Measurements from ENCODE around the gene DDX27.
"Not testable (repeated sequence)": the region's sequence is repeated elsewhere in the genome, so short reads cannot be mapped to it uniquely, and the experiment has no call there.

Gene DDX27

DNA sequence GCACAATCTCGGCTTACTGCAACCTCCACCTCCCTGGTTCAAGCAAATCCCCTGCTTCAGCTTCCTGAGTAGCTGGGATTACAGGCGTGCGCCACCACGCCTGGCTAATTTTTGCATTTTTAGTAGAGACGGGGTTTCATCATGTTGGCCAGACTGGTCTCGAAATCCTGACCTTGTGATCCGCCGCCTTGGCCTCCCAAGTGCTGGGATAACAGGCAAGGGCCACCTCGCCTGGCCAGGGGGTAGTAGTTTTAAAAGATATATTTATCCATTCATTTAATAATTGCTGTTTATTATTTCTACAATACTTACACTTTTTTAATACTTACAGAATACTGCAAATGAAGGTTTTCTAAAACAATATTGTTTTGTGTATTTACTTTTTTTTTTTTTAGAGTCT is 15.5 kb upstream of the DDX27 start:
- no peak for DNase-seq

DNA sequence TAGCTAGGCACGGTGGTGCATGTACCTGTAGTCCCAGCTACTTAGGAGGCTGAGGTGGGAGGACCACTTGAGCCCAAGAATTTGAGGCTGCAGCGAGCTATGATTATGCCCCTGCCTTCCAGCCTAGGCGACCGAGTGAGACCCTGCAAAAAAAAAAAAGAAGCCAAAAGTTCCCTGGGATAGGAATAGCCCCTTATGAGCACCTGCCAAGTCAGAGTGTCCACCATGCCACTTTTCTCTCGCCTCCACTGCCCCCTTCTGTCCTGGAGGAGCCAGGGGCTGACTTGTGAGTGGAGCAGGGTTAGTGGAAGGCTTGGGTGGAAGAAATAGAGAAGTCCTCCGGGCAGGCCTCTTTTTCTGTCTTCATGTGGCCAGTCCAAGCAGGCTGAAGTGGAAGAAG is 12.1 kb upstream of the DDX27 start:
- DNase-seq = no peak

DNA sequence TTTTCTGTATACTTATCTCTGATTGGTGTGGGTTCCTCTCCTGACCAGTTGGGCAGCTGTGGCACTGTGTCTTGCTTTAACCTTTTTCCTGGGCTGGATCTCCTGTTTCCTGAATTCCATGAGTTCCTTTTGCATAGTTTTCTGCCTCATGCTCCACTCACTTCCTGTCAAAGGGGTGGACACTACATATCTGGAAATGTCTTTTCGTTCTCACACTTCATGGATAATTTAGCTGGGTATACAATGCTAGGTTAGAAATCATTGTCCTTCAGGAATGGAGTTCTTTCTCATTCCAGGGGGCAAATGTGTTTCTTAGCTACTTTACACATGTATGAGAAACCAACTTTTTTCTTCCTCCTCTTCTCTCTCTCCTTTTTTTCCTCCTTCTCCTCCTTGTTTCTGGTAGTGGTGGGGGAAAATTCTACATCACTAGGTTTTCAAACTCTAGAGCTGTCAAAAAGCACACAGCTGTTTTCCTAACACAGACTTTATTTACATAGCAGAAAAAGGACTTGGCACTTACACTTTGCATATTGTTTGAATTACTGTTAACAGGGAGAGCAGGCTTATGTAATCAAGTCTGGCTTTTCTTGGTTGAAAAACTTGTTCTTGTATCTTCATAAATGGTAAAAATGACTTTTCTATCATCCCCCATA is 9.0 kb upstream of the DDX27 start:
- no peak for DNase-seq

GRCh38 chr20:49210757-49211110 is 8.5 kb upstream of the DDX27 start:
- no peak for DNase-seq

- DNase-seq = no peak
Observed at GRCh38 chr20:49214571-49214970, 4.6 kb upstream of the DDX27 start.

DNA sequence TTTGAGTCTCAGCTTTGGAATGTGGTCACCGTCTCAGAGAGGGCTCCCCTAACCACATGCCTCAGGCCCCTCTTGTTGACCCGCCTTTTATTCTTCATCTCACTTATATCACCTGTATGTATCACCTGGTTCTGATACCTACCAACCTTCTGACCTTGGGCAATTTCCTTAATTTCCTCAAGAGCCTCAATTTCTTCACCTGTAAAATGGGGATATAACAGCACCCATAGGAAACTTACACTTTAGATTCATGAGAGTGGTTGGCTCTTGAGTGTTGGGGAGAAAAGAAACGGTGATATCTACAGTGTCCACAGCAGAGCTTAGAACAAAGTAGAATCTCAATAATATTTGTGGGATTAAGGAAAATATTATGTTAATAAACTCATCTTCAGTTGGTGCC is 4.0 kb upstream of the DDX27 start:
- DNase-seq = no peak

DNA sequence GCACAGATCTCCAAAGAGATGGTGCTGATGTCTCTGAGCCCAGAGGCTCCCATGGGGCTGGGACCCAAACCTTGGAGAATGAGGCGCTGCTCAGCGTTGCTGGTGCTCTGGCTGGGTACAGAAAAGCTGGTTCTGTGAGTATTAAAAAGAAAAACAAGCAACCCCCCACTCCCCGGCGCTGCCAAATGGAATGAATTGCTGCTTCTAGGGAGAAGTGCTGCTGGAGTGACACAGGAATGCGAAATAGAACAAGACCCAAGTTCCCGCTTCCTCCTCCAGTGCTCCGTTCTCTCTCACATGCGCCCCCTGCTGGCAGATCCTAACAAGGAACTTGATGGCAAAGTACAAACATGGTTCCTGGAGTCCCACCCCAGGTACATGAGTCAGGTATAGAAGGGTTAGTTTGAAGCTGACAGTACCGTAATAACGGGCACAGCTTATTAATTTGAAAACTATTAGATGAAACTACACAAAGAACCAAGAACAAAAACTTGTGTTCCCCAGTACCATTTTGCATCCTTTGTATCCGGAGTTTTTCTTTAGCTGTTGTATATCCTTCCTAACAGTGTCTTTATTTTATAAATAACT is 2.1 kb upstream of the DDX27 start:
- DNase-seq = peak; percentile 87

- DNase-seq = not testable (repeated sequence)
Observed at GRCh38 chr20:49218739-49219090, 501 bp upstream of the DDX27 start.

DNA sequence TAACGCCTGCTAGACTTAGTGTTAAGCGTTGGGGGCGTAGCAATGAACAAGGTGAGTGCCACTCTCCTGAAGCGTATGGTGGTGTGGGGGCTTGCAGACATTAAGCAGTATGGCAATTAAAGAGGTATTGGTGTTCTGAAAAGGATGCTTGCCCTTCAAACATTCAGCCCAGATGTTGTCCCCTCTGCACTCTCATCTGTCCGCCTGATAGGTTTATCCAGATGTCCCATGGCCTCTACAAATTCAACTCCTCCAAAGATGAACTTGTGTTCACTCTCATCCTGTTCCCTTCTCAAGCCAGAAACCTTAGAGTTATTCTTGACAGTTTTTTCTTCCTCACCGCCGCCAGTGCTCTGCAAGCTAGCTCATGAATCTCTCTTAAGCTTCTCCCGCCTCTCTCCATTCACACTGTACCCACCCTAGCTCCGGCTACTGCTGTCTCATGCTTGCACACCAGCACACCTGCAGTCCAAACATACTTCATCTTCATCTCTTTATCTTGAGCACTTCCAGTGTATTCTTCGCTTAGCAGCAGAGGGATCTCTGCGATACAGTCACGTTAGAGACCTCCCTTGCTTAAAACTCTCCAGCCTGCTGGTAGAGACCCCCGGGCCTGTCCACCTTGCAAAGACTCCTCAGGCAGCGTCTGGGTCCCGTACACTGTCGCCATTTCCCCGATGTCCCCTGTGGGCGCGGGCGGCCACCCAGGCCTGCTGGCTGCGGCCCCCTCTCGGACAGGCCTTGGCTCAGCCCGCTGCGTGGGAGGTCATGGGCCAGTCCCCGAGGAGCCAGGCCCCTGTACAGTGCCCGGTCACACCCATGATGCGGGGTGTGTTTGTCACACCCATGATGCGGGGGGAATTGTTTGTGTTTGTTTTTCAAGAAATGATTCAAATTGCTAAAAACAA is 962 bp downstream of the DDX27 start:
- DNase-seq = no peak

DNA sequence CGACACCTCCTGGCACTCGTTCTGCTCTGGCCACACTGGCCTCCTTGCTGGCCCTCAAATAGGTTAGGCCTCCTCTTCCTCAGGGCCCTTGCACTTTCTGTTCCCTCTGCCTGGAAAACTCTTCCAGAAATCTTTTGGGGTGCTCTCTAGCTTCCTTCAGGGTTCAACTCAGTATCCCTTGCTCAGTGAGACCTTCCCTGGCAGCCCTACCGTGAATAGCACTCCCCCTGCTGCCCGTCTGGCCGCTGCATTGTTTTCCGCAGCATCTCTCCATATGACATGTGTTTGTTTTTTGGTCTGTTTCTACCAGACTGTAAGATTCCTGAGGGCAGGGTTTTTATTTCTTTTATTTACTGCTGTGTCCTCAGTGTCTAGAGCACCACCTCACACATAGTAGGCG is 6.7 kb downstream of the DDX27 start:
- DNase-seq = no peak

DNA sequence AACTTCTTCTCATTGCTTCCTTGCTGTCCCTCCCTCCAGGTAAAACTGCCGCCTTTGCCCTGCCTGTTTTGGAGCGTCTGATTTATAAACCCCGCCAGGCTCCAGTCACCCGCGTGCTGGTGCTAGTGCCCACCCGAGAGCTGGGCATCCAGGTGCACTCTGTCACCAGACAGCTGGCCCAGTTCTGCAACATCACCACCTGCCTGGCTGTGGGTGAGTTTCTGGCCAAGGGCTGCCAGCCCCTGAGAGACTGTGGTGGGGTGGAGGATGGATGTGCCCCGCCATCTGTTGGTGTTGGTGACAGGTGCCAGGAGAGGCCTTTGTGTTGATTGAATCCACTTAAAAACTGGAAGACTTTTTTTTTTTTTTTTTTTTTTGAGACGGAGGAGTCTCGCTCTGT is 9.5 kb downstream of the DDX27 start:
- DNase-seq = no peak

DNA sequence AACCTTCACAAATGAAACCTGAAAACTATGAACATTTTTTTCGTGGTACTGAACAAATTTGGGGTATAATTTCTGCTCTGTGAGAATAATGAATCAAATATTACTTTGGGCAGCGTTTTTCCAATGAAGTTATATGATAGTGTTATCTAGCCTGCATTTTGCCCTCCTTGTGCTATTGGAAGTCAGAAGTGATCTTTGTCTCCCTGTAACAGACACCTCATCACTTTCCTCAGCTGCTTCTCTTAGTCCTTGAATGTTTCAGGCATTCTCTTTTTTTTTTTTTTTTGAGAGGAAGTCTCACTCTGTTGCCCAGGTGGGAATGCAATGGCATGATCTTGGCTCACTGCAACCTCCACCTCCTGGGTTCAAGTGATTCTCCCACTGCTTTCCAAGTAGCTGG is 10.2 kb downstream of the DDX27 start:
- DNase-seq = no peak

DNA sequence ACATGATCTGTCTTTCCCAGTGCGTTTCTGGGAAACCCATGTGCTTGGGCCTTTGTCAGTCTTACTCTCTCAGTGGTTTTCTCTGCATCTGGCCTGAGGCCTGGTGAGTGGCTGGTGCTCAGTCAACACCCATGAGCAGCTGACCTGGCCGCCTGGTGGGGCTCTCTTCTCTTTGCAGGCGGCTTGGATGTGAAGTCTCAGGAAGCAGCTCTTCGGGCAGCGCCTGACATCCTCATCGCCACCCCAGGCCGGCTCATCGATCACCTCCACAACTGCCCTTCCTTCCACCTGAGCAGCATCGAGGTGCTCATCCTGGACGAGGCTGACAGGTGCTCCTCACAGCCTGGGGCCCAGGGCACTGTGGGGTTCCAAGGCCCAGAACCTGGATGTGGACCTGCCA is 10.8 kb downstream of the DDX27 start:
- DNase-seq = no peak

- DNase-seq = no peak
Observed at GRCh38 chr20:49230561-49231133, 11.4 kb downstream of the DDX27 start.

GRCh38 chr20:49231471-49231870 is 12.3 kb downstream of the DDX27 start:
- no peak for DNase-seq

- no peak for DNase-seq
Observed at GRCh38 chr20:49233226-49233625, 14.0 kb downstream of the DDX27 start.

DNA sequence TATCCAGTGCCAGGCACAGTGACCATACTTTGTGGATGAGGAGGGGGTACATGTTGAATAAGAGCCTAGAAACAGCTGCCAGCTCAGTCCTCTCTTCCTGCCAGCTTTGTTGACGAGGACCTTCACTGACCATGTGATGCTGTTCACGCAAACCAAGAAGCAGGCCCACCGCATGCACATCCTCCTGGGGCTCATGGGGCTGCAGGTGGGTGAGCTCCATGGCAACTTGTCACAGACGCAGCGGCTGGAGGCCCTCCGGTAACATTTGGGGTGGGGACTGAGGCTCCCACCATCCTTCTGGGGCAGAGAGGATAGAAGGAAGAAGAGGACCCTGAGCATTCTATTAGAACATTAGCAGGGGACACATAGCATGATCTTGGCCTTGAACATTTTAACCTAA is 15.6 kb downstream of the DDX27 start:
- DNase-seq = no peak

DNA sequence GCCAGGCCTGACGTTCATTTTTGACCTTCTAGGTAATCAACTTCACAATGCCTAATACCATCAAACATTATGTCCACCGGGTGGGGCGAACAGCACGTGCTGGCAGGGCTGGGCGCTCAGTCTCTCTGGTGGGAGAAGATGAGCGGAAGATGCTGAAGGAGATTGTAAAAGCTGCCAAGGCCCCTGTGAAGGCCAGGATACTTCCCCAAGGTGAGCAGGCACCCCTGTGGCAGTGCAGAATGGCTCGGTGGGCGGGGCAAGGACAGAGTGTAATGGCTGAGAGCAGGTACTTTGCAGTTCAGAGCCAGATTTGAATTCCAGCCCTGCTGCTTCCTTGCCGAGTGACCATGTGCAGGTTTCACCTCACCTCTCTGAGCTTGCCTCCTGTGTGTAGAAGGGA is 17.1 kb downstream of the DDX27 start:
- no peak for DNase-seq

DNA sequence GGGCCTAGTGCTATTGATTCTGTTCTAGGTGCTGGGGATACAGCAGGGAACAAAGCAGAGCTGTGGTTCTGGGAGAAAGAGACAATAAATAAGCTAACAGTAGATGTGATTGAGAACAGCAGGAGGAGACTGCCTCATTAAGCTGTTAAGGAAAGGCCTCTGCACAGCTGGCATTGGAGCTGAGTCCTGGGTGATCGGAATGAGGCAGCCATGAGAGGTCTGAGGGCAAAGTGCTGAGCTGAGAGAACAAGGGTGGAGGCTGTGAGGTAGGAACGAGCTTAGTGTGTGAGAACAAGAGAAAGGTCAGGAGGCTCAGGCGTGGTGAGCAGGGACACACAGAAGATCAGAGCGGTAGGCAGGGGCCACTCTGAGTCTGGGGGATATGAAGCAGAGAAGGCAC is 18.3 kb downstream of the DDX27 start:
- no peak for DNase-seq

GRCh38 chr20:49245921-49246740 is 26.9 kb downstream of the DDX27 start:
- DNase-seq = no peak

DNA sequence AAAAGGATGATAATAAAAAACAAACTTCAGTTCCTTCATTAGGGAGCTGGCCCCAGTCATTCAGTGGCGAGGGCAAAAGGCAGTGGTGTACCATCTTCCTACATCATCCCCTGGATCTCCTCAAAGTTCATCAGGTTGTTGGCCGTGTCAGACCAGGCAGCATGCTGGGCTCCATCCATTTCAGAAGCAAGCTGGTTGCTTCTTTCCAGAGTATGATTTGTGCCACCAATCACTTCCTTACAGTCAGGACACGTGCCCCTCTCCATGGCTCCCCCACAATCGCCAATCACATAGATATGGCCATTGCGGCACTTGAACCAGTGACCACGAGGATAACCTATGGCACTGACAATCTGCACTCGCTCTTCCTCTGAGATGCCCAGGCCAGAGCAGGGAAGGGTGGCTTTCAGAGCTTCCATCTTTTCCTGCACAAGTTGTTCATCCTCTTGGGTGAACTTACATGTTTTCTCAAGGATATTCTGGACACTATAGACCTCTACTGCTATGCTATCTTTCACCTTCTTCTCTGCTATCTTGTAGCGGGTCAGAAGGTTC is 28.0 kb downstream of the DDX27 start:
- no peak for DNase-seq

DNA sequence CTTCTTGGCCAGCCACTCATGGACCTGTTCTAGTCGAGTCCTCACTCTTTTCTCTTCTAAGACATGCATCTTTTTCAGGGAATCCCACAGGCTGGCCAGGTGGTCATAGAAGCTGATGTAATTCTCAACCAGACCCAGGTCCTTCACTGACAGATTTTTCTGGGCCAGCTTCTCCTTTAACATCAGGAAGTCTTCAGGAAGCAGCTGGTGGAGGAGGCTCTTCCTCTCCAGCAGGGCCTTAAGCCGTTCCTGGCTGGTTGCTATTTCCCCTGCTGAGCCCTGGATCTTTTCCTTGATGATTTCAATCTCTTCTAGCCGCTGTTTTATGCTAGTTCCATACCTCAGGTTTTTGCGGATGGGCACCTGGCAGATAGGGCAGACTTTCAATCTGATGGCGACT is 28.6 kb downstream of the DDX27 start:
- no peak for DNase-seq

DNA sequence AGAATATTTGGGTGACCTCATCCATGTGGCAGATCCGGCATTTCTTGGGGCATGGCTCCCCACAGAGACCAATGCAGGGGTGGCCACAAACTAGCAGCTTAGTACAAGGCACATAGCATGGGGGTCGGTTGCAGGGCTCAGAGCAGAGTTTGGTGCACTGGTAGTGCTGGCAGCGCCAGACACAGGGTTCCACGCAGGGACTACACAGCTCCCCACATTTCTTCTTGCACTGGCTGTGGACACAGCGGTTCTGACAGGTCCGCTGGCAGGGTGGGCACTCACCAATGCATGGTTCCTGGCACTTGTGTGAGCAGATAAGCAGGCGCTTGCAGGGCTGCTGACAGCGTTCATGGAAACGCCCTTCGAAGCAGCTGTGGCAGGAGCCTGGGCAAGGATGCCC is 29.1 kb downstream of the DDX27 start:
- DNase-seq = no peak
